Right lobe of liver (tissue), 6 donors: ENCODE measurements around the gene TDRD7. TPM values are rescaled to one million over a fixed set of nuclear protein-coding genes. Genes with fewer than 3 reads are reported as not detected.

Experiments
- ATAC-seq, 4 donors: fragments of 200-7000 bp; cut with Tn5 transposase; one replicate each; pipeline ENCODE4 v1.9.1; 2020; ENCODE audit warnings: mild to moderate bottlenecking in 4 of 4, moderate library complexity in 4 of 4
- DNase-seq, 3 donors: peaks; one replicate each; pipeline ENCODE4 v3.0.0-alpha.2; 2020
- H3K27ac ChIP-seq, 3 donors: fragments of 200-600 bp; one replicate each; pipeline ENCODE4 v1.8.0; 2022
- H3K27me3 ChIP-seq, 2 donors: fragments of 200-600 bp; one replicate each; pipeline ENCODE4 v1.8.0; 2022
- H3K36me3 ChIP-seq, 4 donors: fragments of 200-600 bp; sonication (generic) in 1 of 4; one replicate each; pipeline versions ENCODE4 v1.5.1 to v1.8.0; 2017 to 2022; ENCODE audit warnings: control low read depth in 1 of 4
- H3K4me1 ChIP-seq, 4 donors: fragments of 200-600 bp; sonication (generic) in 1 of 4; one replicate each; pipeline versions ENCODE4 v1.5.1 to v1.8.0; 2017 to 2022; ENCODE audit warnings: control low read depth in 1 of 4
- H3K4me3 ChIP-seq, 3 donors: fragments of 200-600 bp; one replicate each; pipeline ENCODE4 v1.8.0; 2022
- H3K9me3 ChIP-seq, 4 donors: fragments of 200-600 bp; sonication (generic) in 1 of 4; one replicate each; pipeline versions ENCODE4 v1.5.1 to v1.8.0; 2017 to 2022; ENCODE audit warnings: control low read depth in 1 of 4
- POLR2A ChIP-seq: fragments of 450-650 bp; IDR thresholded peaks from one replicate; pipeline ENCODE4 v1.6.1; 2017; ENCODE audit warnings: antibody characterized with exemption, mild to moderate bottlenecking
- WGBS: methylation state at CpG from one replicate; pipeline ENCODE4 v1.1.6; 2018; ENCODE audit warnings: low coverage, low lambda C conversion rate; ENCODE audit not compliant: insufficient coverage; ENCODE audit errors: missing lambda C conversion rate; 5-methylcytosine and 5-hydroxymethylcytosine counted together
- intact Hi-C, 2 donors: fragments of 100-400 bp; cut with DNase I; formaldehyde crosslinking; loops; one replicate each; pipeline versions ENCODE4 v1.11.2 to v1.14.1; 2022
- microRNA-seq, 2 donors: library from miRNA; unstranded; fragments of <30 nt; microRNA quantifications; one replicate each; pipeline ENCODE4, GENCODE V29; 2019 to 2020
- small RNA-seq, 2 experiments: library from RNA; depleted of rRNA; stranded (forward); fragments of <200 nt; gene quantifications; one replicate each; pipeline ENCODE3, GENCODE V24; 2016
- total RNA-seq, 6 experiments: library from RNA; depleted of rRNA in 2 of 6; stranded (reverse); fragments of >200 nt in 2 of 6; fragmentation: NEBNext Ultra II Directional in 3 of 6; extraction: Animal tissue kit (Norgen Biotek cat#: 25700) in 3 of 6; gene quantifications; one replicate each; pipeline versions ENCODE4 v1.1.0 to v1.2.4, GENCODE V29; 2016 to 2023
- TF ChIP-seq, protein P1 (sequence below), 4 donors: fragments of 200-600 bp in 3 of 4; fragments of 450-650 bp in 1 of 4; IDR thresholded peaks; one replicate each; pipeline versions ENCODE4 v1.5.1 to v1.8.0; 2016 to 2022; ENCODE audit warnings: antibody characterized with exemption in 4 of 4, mild to moderate bottlenecking in 2 of 4
- donor health status: DM: no; HTN: yes; CAD: no.
- donor health status: DM: no; HTN: no; CAD: no.
- donor health status: DM: no; HTN: no; CAD: no.
- donor health status: DM: no; HTN: yes; CAD: no.
- donor health status: DM: no; HTN: yes; CAD: no.

TDRD7 gene
- total RNA-seq, 6 experiments from 2014 or later, result 4.2 to 8.7 (median 6.8) TPM

DNA sequence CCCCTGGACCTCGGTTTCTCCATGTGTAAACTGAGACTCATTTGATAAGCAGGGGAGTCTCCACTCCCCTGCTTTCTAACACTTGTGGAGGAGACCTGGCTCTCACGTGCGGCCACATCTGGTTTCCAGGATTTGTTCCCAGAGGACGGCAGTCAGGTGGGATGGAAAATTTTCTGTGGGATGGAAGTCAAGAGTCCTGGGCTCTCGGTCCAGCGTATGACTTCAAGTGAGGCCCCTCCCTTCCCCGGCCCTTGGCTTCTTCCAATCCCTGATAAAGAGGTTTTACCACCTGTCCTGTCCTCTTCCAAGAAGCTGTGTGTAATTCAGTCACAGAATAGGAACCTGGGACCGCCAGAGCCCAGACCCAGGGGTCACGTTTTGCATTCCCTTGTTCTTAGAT lies 124.6 kb downstream of the TDRD7 start:
- ATAC-seq, result no peak
- intact Hi-C loops, result no loop called here
- TF ChIP-seq POLR2A, result no peak
- TF ChIP-seq, protein P1, sequence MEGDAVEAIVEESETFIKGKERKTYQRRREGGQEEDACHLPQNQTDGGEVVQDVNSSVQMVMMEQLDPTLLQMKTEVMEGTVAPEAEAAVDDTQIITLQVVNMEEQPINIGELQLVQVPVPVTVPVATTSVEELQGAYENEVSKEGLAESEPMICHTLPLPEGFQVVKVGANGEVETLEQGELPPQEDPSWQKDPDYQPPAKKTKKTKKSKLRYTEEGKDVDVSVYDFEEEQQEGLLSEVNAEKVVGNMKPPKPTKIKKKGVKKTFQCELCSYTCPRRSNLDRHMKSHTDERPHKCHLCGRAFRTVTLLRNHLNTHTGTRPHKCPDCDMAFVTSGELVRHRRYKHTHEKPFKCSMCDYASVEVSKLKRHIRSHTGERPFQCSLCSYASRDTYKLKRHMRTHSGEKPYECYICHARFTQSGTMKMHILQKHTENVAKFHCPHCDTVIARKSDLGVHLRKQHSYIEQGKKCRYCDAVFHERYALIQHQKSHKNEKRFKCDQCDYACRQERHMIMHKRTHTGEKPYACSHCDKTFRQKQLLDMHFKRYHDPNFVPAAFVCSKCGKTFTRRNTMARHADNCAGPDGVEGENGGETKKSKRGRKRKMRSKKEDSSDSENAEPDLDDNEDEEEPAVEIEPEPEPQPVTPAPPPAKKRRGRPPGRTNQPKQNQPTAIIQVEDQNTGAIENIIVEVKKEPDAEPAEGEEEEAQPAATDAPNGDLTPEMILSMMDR (IDR thresholded peaks at IDR 0.05), result no peak
- no peak for DNase-seq
- H3K27me3 ChIP-seq, result no peaks in the 10 kb centered on the region
- H3K27ac ChIP-seq, result no peak overlapping the region
- no peaks in the 10 kb centered on the region for H3K4me1 ChIP-seq
- H3K9me3 ChIP-seq, result no peaks in the 10 kb centered on the region
- no peaks in the 10 kb centered on the region for H3K36me3 ChIP-seq
- H3K4me3 ChIP-seq, result no peak overlapping the region
- 77% methylated on average over 7 of the region's 9 CpGs for WGBS

DNA sequence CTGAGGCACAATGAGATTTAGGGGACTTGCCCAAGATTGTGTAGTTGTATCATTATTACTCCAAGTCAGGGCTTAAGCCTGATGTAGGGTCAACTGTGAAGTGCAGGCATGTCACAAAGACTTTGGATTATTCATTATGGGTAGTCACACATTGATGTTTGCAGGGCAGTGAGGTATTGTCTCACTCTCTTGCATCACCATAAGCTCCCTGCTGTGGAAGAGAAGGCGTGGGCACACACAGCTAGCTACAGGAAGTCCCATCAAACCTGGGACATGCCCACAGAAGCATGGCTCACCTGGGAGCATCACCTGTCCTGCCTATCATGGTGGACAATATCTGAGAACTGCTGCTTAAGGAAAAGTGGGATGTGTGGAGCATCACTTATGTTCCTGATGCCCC lies 131.7 kb downstream of the TDRD7 start:
- H3K36me3 ChIP-seq, result no peaks in the 10 kb centered on the region
- TF ChIP-seq, protein P1 (IDR thresholded peaks at IDR 0.05), result no peak
- no peak for TF ChIP-seq POLR2A
- no CpG with 5 or more reads among the region's 1 CpG for WGBS
- H3K27me3 ChIP-seq, result no peaks in the 10 kb centered on the region
- H3K4me3 ChIP-seq, result no peak overlapping the region
- ATAC-seq (peak in 1 of 4 donors; percentile 54), DNase-seq (no peak)
- H3K9me3 ChIP-seq, result no peaks in the 10 kb centered on the region
- no peak overlapping the region for H3K27ac ChIP-seq
- intact Hi-C loops, result no loop called here
- H3K4me1 ChIP-seq, result no peaks in the 10 kb centered on the region

DNA sequence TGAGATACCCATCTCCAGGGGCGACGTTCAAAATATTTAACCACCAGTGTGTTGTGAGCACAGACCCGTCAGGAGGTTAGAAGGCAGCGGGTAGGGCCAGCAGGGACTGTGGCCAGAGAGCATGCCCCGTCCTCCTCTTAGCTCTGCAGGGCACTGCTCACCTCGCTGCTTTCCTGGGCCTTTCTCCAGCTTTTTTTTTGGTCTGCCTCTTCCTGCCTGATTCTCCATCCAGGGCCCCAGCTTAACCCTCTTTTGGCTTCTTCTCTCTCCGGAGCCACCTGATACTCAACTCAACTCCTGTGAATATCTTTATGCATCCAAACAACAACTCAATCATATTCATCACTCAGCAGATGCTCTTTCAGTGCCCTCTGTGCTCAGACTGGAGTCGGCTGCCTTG lies 133.6 kb downstream of the TDRD7 start:
- TF ChIP-seq, protein P1 (IDR thresholded peaks at IDR 0.05), result no peak
- no peak for TF ChIP-seq POLR2A
- intact Hi-C loops, result no loop called here
- DNase-seq (no peak), ATAC-seq (no peak)
- no peak overlapping the region for H3K4me3 ChIP-seq
- H3K9me3 ChIP-seq, result no peaks in the 10 kb centered on the region
- H3K27me3 ChIP-seq, result no peaks in the 10 kb centered on the region
- H3K36me3 ChIP-seq, result no peaks in the 10 kb centered on the region
- WGBS, result 49% methylated on average over 5 of the region's 8 CpGs
- no peaks in the 10 kb centered on the region for H3K4me1 ChIP-seq
- H3K27ac ChIP-seq, result no peak overlapping the region

Small RNA genes within 50 kb of the gene (microRNA-seq; reads per million reads assigned to microRNA genes)
- 0 reads per million in 2 donors for gene MIR1302-8

Small RNA genes within 50 kb of the gene (small RNA-seq; reads per million reads assigned to genes)
- gene MIR1302-8, result 0 reads per million in 2 experiments

Other genes starting within 250 kb of the TDRD7 start
- 1 to 10 TPM in 3 of 6 experiments, under 1 TPM in 3; 0.31 to 1.5 (median 1.0) TPM for gene CCDC180, start 104.4 kb upstream of the TDRD7 start, total RNA-seq
- 10 to 100 TPM in 4 of 6 experiments, 1 to 10 TPM in 2; 5.9 to 14.3 (median 12.7) TPM for gene TMOD1, start 89.6 kb downstream of the TDRD7 start, total RNA-seq
- 10 to 100 TPM in 1 of 6 experiments, 1 to 10 TPM in 5; 7.9 to 10.2 (median 9.0) TPM for gene TSTD2, start 221.3 kb downstream of the TDRD7 start, total RNA-seq
- gene NCBP1, start 221.7 kb downstream of the TDRD7 start, total RNA-seq, result 10 to 100 TPM; 10.9 to 15.3 (median 12.5) TPM